Measurements from ENCODE around the gene GLIS1. TPM values are rescaled to one million over a fixed set of nuclear protein-coding genes. Genes with fewer than 3 reads are reported as not detected.

Gene GLIS1
- polyA plus RNA-seq, 1 experiment = 1.9 TPM

DNA sequence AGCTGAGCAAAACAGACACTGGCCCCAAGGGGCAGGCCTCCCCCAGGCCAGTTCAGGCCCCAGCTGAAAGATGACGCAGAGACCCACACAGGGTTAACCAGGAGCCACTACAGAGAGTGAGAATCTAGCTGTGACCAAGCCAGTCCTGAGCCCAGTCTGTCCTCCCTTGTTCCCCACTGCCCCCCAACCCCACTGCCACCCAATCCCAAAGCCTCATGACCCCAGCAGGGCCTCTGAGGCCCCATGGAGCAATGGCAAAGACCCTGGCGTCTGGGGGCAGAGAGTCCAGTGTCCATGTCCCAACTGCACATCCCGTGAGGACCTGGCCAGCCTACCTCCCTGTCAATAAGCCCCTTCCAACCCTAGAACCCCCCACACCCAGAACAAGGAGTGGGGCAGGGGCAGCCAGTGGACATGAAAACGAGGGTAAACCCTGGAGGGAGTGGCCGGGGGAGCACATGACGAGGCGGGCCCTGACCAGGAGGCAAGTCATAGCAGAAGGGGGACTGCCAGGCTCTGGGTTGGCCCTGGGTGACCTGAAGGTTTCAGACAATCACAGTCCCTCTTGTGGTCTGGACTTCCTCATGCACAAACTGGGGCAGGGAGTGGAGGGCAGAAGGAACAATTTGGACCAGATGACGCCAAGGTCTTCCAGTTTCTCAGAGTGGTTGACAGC lies 100.5 kb downstream of the GLIS1 start:
- TF ChIP-seq, protein P1, sequence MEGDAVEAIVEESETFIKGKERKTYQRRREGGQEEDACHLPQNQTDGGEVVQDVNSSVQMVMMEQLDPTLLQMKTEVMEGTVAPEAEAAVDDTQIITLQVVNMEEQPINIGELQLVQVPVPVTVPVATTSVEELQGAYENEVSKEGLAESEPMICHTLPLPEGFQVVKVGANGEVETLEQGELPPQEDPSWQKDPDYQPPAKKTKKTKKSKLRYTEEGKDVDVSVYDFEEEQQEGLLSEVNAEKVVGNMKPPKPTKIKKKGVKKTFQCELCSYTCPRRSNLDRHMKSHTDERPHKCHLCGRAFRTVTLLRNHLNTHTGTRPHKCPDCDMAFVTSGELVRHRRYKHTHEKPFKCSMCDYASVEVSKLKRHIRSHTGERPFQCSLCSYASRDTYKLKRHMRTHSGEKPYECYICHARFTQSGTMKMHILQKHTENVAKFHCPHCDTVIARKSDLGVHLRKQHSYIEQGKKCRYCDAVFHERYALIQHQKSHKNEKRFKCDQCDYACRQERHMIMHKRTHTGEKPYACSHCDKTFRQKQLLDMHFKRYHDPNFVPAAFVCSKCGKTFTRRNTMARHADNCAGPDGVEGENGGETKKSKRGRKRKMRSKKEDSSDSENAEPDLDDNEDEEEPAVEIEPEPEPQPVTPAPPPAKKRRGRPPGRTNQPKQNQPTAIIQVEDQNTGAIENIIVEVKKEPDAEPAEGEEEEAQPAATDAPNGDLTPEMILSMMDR (IDR thresholded peaks at IDR 0.05; ENCODE audit: insufficient read depth, low read depth, low read length) = no peak
- CTCF ChIA-PET = no interaction called here
- Histone ChIP-seq H3K27me3 (ENCODE audit: control insufficient read depth, insufficient read depth, low read length) (no peaks in the 10 kb centered on the region), H3K36me3 (ENCODE audit: control insufficient read depth, insufficient read depth, low read length) (no peaks in the 10 kb centered on the region; the same call in 1 of the 2 replicates), H3K4me3 (ENCODE audit: low read depth, low read length) (no peak overlapping the region)
- no peak for DNase-seq (ENCODE audit: low read depth)
- POLR2A ChIA-PET = no interaction called here

DNA sequence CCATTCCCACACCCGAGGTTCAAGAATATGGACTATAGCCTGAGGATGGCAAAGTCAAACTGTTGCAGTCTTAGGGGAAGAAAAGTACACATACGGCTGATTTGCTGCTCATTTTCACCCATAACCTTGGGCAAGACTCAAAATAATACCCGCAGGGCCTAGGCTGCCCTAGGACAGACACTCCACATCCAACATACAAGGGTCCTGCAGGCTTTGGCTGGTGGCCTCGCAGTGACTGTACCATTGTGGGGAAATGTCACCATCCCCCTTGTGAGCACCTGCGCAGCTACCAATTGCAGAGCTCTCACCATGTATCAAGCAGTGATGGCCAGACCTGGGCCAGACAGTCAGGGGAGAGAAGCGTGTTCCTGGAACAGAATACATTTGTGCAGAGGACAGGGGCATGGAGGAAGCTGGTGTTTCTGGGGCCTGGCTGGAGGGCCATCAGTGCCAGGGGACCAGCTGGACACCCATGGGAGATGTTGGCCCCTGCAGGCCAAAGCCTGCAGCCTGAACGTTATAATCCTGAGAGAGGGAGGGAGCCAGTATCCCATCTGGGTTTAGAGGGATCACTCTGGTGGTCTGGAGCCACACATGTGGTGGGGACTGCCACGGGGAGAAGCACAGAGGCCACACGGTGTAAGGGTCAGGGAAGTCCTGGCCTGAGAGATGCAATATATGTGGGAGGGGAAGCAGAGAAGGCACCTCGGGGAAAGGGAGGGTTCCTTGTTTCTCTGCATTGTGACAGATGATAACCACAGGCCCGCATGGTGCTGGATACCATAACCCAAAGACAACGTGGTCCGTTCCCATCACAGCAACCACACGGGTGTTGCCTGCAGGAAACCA lies 101.2 kb downstream of the GLIS1 start:
- no peaks in the 10 kb centered on the region for H3K27me3 ChIP-seq (ENCODE audit: control insufficient read depth, insufficient read depth, low read length)
- H3K4me3 ChIP-seq (ENCODE audit: low read depth, low read length) = no peak overlapping the region
- TF ChIP-seq, protein P1 (IDR thresholded peaks at IDR 0.05; ENCODE audit: insufficient read depth, low read depth, low read length) = no peak
- no peaks in the 10 kb centered on the region; the same call in 1 of the 2 replicates for H3K36me3 ChIP-seq (ENCODE audit: control insufficient read depth, insufficient read depth, low read length)
- ChIA-PET POLR2A (no interaction called here), CTCF (interaction anchor here (1.5 kb wide), 1 partner anchor 12 kb away, joined by 4 read pairs; no protein-coding TSS in a partner anchor)
- no peak for DNase-seq (ENCODE audit: low read depth)

DNA sequence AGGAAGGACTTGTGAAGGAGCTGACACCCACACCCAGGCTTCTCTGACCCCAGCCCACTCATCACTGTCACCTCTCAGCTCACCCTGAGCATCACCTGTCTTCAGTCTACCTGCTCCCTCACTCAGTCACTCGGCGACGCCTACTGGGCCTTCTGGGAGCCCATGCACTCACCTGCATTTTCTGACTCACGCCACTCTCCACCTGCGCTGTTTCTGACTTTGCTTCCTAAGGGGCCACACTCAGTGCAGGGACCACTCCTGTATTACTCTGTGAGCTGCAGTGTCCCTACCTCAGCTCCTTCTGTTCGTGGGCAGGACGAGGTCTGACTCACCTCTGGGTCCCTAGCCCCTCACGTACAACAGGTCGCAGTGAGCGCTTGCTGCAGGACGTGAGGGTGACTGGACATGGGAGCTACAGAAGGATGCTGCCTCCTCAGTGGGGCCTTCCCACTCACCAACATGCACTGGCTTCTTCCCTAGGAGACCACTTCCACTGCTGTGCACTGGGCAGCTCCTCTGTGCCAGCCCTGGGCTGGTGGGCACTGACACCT lies 102.3 kb downstream of the GLIS1 start:
- no peaks in the 10 kb centered on the region for H3K27me3 ChIP-seq (ENCODE audit: control insufficient read depth, insufficient read depth, low read length)
- H3K36me3 ChIP-seq (ENCODE audit: control insufficient read depth, insufficient read depth, low read length) = no peaks in the 10 kb centered on the region; the same call in 1 of the 2 replicates
- DNase-seq (ENCODE audit: low read depth) = no peak
- TF ChIP-seq, protein P1 (IDR thresholded peaks at IDR 0.05; ENCODE audit: insufficient read depth, low read depth, low read length) = no peak
- no peak overlapping the region for H3K4me3 ChIP-seq (ENCODE audit: low read depth, low read length)
- POLR2A ChIA-PET = no interaction called here
- CTCF ChIA-PET = interaction anchor here (1.5 kb wide), 1 partner anchor 11 kb away, joined by 4 read pairs; no protein-coding TSS in a partner anchor

DNA sequence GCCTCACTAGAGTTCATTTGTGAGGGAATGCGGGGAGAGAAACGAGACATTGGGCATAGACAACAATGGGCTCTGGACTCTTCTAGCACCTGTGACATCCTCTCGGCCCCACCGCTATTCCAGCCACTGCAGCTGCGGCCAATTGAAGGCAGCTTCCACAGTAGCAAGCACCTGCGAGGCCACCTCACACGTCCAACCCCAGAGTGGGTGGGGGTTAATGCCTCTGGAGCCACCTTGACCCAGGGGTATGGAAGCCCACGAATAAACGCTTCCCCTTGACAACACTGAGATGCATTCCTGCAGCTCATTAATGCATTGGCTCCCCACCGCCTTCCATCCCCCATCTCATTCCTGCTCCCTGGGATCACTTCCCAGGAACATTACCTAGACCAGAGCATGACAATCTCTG lies 104.4 kb downstream of the GLIS1 start:
- H3K36me3 ChIP-seq (ENCODE audit: control insufficient read depth, insufficient read depth, low read length) = no peaks in the 10 kb centered on the region; the same call in 1 of the 2 replicates
- TF ChIP-seq, protein P1 (IDR thresholded peaks at IDR 0.05; ENCODE audit: insufficient read depth, low read depth, low read length) = no peak
- CTCF ChIA-PET = no interaction called here
- no peaks in the 10 kb centered on the region for H3K27me3 ChIP-seq (ENCODE audit: control insufficient read depth, insufficient read depth, low read length)
- no peak for DNase-seq (ENCODE audit: low read depth)
- POLR2A ChIA-PET = no interaction called here
- no peak overlapping the region for H3K4me3 ChIP-seq (ENCODE audit: low read depth, low read length)

All from BJ (cell line).